ENCODE data around the gene LGALS3.

- TF ChIP-seq POLR2AphosphoS5 (IDR thresholded peaks at IDR 0.05; ENCODE audit: low read depth, low read length), result no peak
- no peak for TF ChIP-seq TAF1 (IDR thresholded peaks at IDR 0.05; ENCODE audit: borderline replicate concordance, insufficient read depth, low read length)
- no peak for TF ChIP-seq FOXP2 (optimal IDR thresholded peaks at IDR 0.05; ENCODE audit: borderline replicate concordance, extremely low read depth, extremely low read length, insufficient read depth)
- TF ChIP-seq REST (IDR thresholded peaks at IDR 0.05; ENCODE audit: insufficient read depth in 1 of 2, low read depth in 2 of 2, low read length in 2 of 2), result no peak
These were observed 34.5 kb upstream of the LGALS3 start for GRCh38 chr14:55094292-55095157.
